ENCODE results near the gene GPANK1. TPM values are rescaled to one million over a fixed set of nuclear protein-coding genes. Genes with fewer than 3 reads are reported as not detected.

GPANK1 gene
- total RNA-seq, 2 donors from 2014 or later, result 15.0 to 19.2 TPM

- no peaks in the 10 kb centered on the region for H3K4me1 ChIP-seq (ENCODE audit: control insufficient read depth in 1 of 2, low read depth in 2 of 2)
- DNase-seq (ENCODE audit: low spot score) (no peak), ATAC-seq (ENCODE audit: insufficient number of reproducible peaks, low FRiP score, low read depth) (no peak)
- H3K27me3 ChIP-seq (replicated peaks; ENCODE audit: insufficient read depth), result no peaks in the 10 kb centered on the region
- H3K4me3 ChIP-seq, result no peak overlapping the region
- TF ChIP-seq CTCF (IDR thresholded peaks at IDR 0.05), result no peak
- no peak overlapping the region for H3K27ac ChIP-seq
- no peaks in the 10 kb centered on the region for H3K9me3 ChIP-seq
- H3K36me3 ChIP-seq, result peaks cover 97% of the 10 kb centered on the region
Measured at GRCh38 chr6:31631681-31632278, 33.0 kb downstream of the GPANK1 start.

GRCh38 chr6:31631209-31631608, 33.6 kb downstream of the GPANK1 start:
- Histone ChIP-seq H3K27ac (no peak overlapping the region), H3K4me3 (no peak overlapping the region), H3K9me3 (no peaks in the 10 kb centered on the region), H3K36me3 (peaks cover 97% of the 10 kb centered on the region), H3K4me1 (ENCODE audit: control insufficient read depth in 1 of 2, low read depth in 2 of 2) (no peaks in the 10 kb centered on the region), H3K27me3 (replicated peaks; ENCODE audit: insufficient read depth) (no peaks in the 10 kb centered on the region)
- ATAC-seq (ENCODE audit: insufficient number of reproducible peaks, low FRiP score, low read depth) (no peak), DNase-seq (ENCODE audit: low spot score) (no peak)
- TF ChIP-seq CTCF (IDR thresholded peaks at IDR 0.05), result no peak

- H3K9me3 ChIP-seq, result no peaks in the 10 kb centered on the region
- H3K4me3 ChIP-seq, result no peak overlapping the region
- H3K36me3 ChIP-seq, result peaks cover 97% of the 10 kb centered on the region
- ATAC-seq (ENCODE audit: insufficient number of reproducible peaks, low FRiP score, low read depth) (no peak), DNase-seq (ENCODE audit: low spot score) (no peak)
- no peaks in the 10 kb centered on the region for H3K4me1 ChIP-seq (ENCODE audit: control insufficient read depth in 1 of 2, low read depth in 2 of 2)
- no peaks in the 10 kb centered on the region for H3K27me3 ChIP-seq (replicated peaks; ENCODE audit: insufficient read depth)
- no peak overlapping the region for H3K27ac ChIP-seq
- TF ChIP-seq CTCF (IDR thresholded peaks at IDR 0.05), result no peak
Measured at GRCh38 chr6:31630177-31630934, 34.4 kb downstream of the GPANK1 start.

- no peak for TF ChIP-seq CTCF (IDR thresholded peaks at IDR 0.05)
- no peaks in the 10 kb centered on the region for H3K27me3 ChIP-seq (replicated peaks; ENCODE audit: insufficient read depth)
- H3K9me3 ChIP-seq, result no peaks in the 10 kb centered on the region
- DNase-seq (ENCODE audit: low spot score), result no peak
- H3K4me1 ChIP-seq (ENCODE audit: control insufficient read depth in 1 of 2, low read depth in 2 of 2), result no peaks in the 10 kb centered on the region
- H3K27ac ChIP-seq, result no peak overlapping the region
- no peak overlapping the region for H3K4me3 ChIP-seq
- H3K36me3 ChIP-seq, result peaks cover 94% of the 10 kb centered on the region
- ATAC-seq (ENCODE audit: insufficient number of reproducible peaks, low FRiP score, low read depth), result no peak
Measured at GRCh38 chr6:31629014-31629413, 35.8 kb downstream of the GPANK1 start.

GRCh38 chr6:31627690-31628287, 37.0 kb downstream of the GPANK1 start:
- Histone ChIP-seq H3K4me3 (no peak overlapping the region), H3K9me3 (no peaks in the 10 kb centered on the region), H3K27me3 (replicated peaks; ENCODE audit: insufficient read depth) (no peaks in the 10 kb centered on the region), H3K36me3 (peaks cover 91% of the 10 kb centered on the region), H3K4me1 (ENCODE audit: control insufficient read depth in 1 of 2, low read depth in 2 of 2) (peaks cover 0 to 2% of the 10 kb centered on the region in 2 donors), H3K27ac (no peak overlapping the region)
- DNase-seq (ENCODE audit: low spot score), result no peak
- no peak for ATAC-seq (ENCODE audit: insufficient number of reproducible peaks, low FRiP score, low read depth)
- no peak for TF ChIP-seq CTCF (IDR thresholded peaks at IDR 0.05)

Measured in thoracic aorta (tissue), 2 donors.